GM10266 (cell line): Measurements from ENCODE around the gene ZNF778.

Source experiments
- DNase-seq: peaks from one replicate; pipeline ENCODE4 v3.0.0; 2012; ENCODE audit errors: extremely low spot score
- TF ChIP-seq, protein P1 (sequence below): IDR thresholded peaks from 2 replicates; pipeline ENCODE4 v1.5.1; 2012; ENCODE audit warnings: mild to moderate bottlenecking, low read depth; ENCODE audit not compliant: control insufficient read depth, insufficient read depth; ENCODE audit errors: missing control alignments

ZNF778 gene

DNA sequence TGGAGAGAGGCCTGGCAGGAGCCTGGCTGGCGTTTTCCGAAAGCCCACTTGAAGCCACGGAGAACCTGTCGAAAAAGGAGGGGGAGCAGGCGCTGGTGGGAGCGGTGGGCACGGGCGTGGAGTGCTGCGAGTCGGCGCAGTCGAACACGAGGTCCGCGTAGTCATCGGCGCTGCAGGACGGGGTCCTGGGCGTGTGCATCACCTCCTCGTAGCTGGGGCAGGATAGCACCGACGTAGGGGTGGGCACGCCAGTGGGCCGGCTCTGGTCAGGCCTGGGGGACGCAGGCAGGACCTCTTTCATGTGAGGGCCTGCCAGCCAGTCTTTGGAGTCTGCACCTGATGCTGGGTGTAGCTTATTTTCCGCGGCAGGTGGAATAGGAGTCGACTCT is 63.7 kb downstream of the ZNF778 start:
- DNase-seq: no peak

DNA sequence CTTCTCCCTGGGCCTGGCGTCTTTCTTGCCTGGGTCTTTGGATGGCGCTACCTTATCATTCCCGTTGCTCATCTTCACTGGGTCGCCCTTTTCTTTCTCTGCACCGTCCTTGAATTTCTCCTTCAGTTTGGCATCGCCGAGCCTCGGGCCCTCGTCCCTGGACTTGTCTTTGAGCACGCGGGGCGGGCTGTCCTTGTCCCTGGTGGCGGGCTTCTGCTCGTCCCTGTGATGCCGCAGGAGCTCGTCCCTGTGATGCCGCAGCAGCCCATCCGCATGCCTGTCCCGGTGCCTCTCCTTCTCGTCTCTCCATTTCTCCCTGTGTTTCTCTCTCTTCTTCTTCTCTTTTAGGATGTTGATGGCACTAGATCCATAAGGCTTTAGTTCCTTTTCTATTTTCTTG is 64.3 kb downstream of the ZNF778 start:
- DNase-seq: no peak
- TF ChIP-seq, protein P1, sequence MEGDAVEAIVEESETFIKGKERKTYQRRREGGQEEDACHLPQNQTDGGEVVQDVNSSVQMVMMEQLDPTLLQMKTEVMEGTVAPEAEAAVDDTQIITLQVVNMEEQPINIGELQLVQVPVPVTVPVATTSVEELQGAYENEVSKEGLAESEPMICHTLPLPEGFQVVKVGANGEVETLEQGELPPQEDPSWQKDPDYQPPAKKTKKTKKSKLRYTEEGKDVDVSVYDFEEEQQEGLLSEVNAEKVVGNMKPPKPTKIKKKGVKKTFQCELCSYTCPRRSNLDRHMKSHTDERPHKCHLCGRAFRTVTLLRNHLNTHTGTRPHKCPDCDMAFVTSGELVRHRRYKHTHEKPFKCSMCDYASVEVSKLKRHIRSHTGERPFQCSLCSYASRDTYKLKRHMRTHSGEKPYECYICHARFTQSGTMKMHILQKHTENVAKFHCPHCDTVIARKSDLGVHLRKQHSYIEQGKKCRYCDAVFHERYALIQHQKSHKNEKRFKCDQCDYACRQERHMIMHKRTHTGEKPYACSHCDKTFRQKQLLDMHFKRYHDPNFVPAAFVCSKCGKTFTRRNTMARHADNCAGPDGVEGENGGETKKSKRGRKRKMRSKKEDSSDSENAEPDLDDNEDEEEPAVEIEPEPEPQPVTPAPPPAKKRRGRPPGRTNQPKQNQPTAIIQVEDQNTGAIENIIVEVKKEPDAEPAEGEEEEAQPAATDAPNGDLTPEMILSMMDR: no peak

More for the DNA sequence above, 63.7 kb downstream of the ZNF778 start:
- TF ChIP-seq, protein P1: no peak

DNA sequence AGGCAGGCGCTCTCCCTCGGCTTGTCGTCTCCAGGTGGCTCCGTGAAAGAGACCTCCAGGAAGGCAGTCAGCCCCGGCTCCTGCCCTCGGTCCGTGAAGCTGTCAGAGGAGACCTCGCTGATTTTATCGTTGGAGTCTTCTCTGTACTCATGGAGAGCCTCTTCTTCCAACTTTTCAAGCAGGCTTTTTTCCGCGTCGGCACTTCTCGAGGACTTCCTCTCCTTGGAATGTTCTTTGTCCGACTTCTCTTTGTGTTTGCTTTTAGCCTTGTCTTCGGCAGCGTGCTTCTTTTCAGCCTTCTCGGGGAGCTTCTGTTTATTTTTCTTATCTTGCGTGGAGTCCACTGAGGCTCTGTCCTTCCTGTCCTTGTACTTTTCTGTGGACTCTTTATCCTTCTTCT is 65.0 kb downstream of the ZNF778 start:
- no peak for DNase-seq
- TF ChIP-seq, protein P1: no peak

DNA sequence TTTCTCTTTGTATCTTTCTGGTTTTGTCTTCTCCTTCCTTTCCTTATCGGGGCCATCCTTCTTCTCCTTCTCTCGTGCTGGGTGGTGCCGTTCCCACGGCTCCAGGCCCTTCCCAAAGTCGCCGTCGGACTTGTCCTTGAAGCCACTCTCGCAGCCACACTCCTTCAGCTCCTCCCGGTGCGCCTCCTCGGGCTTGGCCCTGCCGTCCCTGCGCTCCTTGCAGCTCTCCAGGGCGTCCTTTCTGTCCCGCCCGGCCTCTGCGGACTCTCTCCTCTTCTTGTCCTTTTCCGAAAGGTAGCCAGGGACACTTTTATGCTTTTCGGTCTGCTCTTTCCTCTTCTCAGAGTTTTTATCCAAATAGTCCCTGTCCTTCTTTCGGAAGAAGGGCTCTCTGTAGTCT is 65.9 kb downstream of the ZNF778 start:
- TF ChIP-seq, protein P1: no peak
- no peak for DNase-seq

DNA sequence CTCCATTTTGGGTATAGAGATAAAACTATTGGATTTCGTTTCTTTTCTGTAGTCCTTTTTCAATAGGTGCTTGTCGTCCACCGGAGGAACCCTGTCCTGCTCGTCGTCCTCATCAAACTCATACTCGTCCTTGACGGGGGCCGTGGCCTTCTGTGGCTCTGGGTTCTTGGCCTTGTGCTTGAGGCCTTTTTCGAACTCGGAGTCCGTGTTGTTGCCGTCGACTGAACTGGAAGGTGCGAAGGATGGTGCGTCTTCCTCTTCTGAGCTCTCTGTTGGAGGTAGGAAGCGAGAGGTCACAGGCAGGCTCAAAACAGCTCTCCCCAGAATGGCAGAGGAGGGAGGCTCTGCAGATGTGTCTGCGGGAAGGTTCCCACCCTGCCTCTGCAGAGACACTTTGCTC is 67.9 kb downstream of the ZNF778 start:
- TF ChIP-seq, protein P1: no peak
- no peak for DNase-seq

DNA sequence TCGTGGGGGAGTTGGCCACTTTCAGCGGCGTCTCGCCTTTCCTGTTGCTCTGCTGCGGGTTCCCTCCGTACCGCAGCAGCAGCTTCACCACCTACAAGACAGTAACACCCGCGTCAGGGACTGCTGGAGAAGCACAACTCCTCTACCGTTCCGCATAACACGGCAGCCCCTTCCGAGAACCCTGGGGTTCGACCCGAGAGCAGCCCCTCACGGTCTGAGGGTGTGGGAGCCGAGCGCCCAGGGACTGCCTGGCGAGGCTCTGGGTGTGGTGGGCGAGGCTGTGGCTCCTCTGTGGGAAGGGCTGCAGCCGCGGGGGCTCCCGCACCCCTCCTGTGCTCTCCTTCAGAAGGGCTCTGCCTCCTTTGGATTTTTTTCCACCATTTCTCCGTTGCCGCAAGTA is 68.6 kb downstream of the ZNF778 start:
- TF ChIP-seq, protein P1: no peak
- no peak for DNase-seq
